ENCODE measurements around the gene GAP43. TPM values are rescaled to one million over a fixed set of nuclear protein-coding genes. Genes with fewer than 3 reads are reported as not detected.

The GAP43 gene
- total RNA-seq, 1 donor from 2014 or later: 42.9 TPM

DNA sequence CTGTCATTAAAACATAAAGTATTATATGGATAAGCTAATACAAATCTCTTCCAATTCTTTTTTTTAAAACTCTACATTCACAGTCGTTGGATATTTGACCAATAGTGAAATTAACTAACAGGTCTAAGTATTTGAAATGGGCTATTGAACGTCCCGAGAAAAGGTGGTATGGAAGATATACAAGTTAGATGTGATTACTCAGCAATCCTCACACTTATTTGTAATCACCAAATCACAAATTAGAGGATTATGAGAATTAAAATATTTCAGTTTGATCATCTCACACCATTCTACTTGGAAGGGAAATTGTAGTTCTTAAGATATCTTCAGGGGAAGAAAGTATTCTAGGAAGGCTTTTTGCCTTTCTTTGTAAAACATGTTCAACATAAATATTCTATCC is 60.5 kb downstream of the GAP43 start:
- DNase-seq (ENCODE audit: low read depth, low spot score): no peak
- H3K27me3 Mint-ChIP-seq (ENCODE audit: low read depth): no peaks in the 10 kb centered on the region
- H3K27ac Mint-ChIP-seq (ENCODE audit: unreplicated experiment): no peak overlapping the region
- H3K4me1 Mint-ChIP-seq: no peaks in the 10 kb centered on the region
- no peak overlapping the region for H3K4me3 Mint-ChIP-seq
- H3K9me3 Mint-ChIP-seq: peaks cover 3% of the 10 kb centered on the region
- TF ChIP-seq, protein P1, sequence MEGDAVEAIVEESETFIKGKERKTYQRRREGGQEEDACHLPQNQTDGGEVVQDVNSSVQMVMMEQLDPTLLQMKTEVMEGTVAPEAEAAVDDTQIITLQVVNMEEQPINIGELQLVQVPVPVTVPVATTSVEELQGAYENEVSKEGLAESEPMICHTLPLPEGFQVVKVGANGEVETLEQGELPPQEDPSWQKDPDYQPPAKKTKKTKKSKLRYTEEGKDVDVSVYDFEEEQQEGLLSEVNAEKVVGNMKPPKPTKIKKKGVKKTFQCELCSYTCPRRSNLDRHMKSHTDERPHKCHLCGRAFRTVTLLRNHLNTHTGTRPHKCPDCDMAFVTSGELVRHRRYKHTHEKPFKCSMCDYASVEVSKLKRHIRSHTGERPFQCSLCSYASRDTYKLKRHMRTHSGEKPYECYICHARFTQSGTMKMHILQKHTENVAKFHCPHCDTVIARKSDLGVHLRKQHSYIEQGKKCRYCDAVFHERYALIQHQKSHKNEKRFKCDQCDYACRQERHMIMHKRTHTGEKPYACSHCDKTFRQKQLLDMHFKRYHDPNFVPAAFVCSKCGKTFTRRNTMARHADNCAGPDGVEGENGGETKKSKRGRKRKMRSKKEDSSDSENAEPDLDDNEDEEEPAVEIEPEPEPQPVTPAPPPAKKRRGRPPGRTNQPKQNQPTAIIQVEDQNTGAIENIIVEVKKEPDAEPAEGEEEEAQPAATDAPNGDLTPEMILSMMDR (conservative IDR thresholded peaks at IDR 0.05): no peak
- H3K36me3 Mint-ChIP-seq (ENCODE audit: low read depth): peaks cover 6% of the 10 kb centered on the region

DNA sequence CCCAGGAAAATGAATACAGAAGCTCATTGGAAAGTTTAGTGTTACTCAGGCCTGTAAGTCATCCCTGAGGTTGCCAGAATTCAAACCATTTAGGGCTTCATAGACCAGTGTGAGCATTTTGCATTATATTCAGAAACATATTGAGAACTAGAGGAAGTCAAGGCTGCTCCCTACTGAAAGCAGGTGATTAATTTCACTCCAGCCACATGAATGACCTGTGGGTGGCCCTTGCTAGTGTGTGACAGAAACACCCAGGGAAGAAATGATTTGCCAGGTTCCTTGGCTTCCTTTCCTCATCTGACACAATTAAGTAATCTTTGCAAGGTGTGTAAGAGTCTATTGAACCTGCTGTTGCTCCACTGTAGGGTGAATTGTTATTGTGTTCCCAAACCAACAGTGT is 61.8 kb downstream of the GAP43 start:
- H3K27ac Mint-ChIP-seq (ENCODE audit: unreplicated experiment): no peak overlapping the region
- TF ChIP-seq, protein P1 (conservative IDR thresholded peaks at IDR 0.05): no peak
- no peaks in the 10 kb centered on the region for H3K27me3 Mint-ChIP-seq (ENCODE audit: low read depth)
- H3K4me1 Mint-ChIP-seq: no peaks in the 10 kb centered on the region
- H3K9me3 Mint-ChIP-seq: peaks cover 5% of the 10 kb centered on the region
- no peak overlapping the region for H3K4me3 Mint-ChIP-seq
- no peak for DNase-seq (ENCODE audit: low read depth, low spot score)
- H3K36me3 Mint-ChIP-seq (ENCODE audit: low read depth): peaks cover 3% of the 10 kb centered on the region

DNA sequence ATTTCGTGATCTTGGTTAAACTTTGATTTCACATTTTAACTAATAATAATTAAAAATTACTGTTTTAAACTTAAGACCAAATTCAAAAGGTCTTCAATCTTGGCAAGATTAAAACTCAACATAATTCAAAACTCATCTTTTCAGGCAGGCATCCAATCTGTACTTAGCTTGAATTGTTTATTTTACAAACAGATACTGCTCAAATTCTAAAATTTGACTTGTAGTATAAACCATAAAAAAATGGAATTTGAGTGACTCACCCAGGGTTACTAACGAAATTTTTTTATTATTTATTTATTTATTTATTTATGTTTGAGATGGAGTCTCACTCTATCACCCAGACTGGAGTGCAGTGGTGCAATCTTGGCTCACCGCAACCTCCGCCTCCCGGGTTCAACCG is 64.4 kb downstream of the GAP43 start:
- H3K27me3 Mint-ChIP-seq (ENCODE audit: low read depth): no peaks in the 10 kb centered on the region
- DNase-seq (ENCODE audit: low read depth, low spot score): no peak
- TF ChIP-seq, protein P1 (conservative IDR thresholded peaks at IDR 0.05): no peak
- H3K4me1 Mint-ChIP-seq: peaks cover 13% of the 10 kb centered on the region
- H3K36me3 Mint-ChIP-seq (ENCODE audit: low read depth): peaks cover 3% of the 10 kb centered on the region
- H3K4me3 Mint-ChIP-seq: no peak overlapping the region
- no peak overlapping the region for H3K27ac Mint-ChIP-seq (ENCODE audit: unreplicated experiment)
- H3K9me3 Mint-ChIP-seq: peaks cover 5% of the 10 kb centered on the region

DNA sequence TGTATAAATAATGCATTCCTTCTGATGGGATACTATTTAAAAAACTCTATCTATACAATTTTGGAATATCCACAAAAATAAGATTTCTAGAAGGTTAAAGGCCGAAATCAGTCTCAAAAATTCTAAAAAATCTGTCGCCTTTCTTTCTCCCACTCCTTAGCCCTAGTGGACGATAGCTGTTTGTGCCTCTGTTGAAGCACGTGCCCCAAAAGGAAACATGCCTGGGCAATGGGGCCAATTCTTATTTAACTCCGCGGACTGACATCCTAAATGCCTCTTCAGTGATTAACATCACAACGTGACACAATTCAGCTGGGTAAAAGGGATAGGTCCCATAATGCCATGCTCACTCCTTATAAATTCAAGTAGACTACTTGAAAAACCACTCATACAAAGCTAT is 65.1 kb downstream of the GAP43 start:
- Mint-ChIP-seq H3K27ac (ENCODE audit: unreplicated experiment) (no peak overlapping the region), H3K4me3 (no peak overlapping the region), H3K4me1 (peaks cover 20% of the 10 kb centered on the region), H3K9me3 (peaks cover 5% of the 10 kb centered on the region), H3K27me3 (ENCODE audit: low read depth) (no peaks in the 10 kb centered on the region), H3K36me3 (ENCODE audit: low read depth) (peaks cover 3% of the 10 kb centered on the region)
- TF ChIP-seq, protein P1 (conservative IDR thresholded peaks at IDR 0.05): no peak
- no peak for DNase-seq (ENCODE audit: low read depth, low spot score)

DNA sequence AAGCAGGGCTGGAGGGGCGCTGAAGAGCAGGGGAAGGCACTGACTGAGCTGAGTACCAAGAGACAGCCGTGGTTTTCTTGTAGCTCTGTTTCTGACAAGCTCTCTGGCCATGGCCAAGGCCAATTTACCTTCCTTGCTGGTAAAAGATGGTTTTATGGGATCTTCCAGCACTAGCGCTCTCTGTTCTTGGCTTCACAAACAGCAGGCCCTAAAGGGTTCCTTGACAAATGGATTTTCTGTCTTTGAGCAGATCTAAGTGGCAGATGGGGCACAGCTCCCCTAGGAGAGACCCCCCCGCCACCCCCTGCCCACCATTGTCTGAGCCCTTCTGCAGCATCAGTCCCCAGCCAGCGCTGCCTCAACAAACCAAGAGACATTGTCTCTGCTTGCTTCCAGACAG is 66.6 kb downstream of the GAP43 start:
- Mint-ChIP-seq H3K27me3 (ENCODE audit: low read depth) (no peaks in the 10 kb centered on the region), H3K9me3 (peaks cover 5% of the 10 kb centered on the region), H3K27ac (ENCODE audit: unreplicated experiment) (no peak overlapping the region), H3K4me1 (peaks cover 26% of the 10 kb centered on the region), H3K4me3 (no peak overlapping the region), H3K36me3 (ENCODE audit: low read depth) (peaks cover 3% of the 10 kb centered on the region)
- DNase-seq (ENCODE audit: low read depth, low spot score): no peak
- TF ChIP-seq, protein P1 (conservative IDR thresholded peaks at IDR 0.05): no peak

DNA sequence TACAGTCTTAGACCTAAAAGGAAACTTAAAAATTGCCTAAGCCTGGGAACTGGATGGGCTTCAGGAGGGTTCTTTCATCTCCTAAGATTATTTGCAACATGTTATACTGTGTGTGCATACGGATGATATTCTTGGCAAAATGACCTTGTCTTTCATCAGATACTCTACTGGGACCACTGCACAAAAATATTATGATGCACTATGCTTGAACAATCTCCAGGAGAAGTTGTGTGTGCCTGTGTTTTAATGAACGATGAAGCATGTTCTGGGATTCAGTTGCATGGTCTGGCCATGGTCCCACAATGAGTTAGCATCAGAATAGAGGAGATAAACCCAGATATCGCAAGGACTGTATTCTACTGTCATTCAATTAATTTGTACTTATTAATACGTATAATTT is 68.7 kb downstream of the GAP43 start:
- peaks cover 26% of the 10 kb centered on the region for H3K4me1 Mint-ChIP-seq
- H3K27me3 Mint-ChIP-seq (ENCODE audit: low read depth): no peaks in the 10 kb centered on the region
- no peak for DNase-seq (ENCODE audit: low read depth, low spot score)
- TF ChIP-seq, protein P1 (conservative IDR thresholded peaks at IDR 0.05): no peak
- peak overlapping the region; percentile 32 for H3K27ac Mint-ChIP-seq (ENCODE audit: unreplicated experiment)
- peaks cover 5% of the 10 kb centered on the region for H3K9me3 Mint-ChIP-seq
- H3K36me3 Mint-ChIP-seq (ENCODE audit: low read depth): peaks cover 3% of the 10 kb centered on the region
- H3K4me3 Mint-ChIP-seq: no peak overlapping the region

Data from neural crest cell (in vitro differentiated cells).